ENCODE results near the gene PROS1.

The PROS1 gene

DNA sequence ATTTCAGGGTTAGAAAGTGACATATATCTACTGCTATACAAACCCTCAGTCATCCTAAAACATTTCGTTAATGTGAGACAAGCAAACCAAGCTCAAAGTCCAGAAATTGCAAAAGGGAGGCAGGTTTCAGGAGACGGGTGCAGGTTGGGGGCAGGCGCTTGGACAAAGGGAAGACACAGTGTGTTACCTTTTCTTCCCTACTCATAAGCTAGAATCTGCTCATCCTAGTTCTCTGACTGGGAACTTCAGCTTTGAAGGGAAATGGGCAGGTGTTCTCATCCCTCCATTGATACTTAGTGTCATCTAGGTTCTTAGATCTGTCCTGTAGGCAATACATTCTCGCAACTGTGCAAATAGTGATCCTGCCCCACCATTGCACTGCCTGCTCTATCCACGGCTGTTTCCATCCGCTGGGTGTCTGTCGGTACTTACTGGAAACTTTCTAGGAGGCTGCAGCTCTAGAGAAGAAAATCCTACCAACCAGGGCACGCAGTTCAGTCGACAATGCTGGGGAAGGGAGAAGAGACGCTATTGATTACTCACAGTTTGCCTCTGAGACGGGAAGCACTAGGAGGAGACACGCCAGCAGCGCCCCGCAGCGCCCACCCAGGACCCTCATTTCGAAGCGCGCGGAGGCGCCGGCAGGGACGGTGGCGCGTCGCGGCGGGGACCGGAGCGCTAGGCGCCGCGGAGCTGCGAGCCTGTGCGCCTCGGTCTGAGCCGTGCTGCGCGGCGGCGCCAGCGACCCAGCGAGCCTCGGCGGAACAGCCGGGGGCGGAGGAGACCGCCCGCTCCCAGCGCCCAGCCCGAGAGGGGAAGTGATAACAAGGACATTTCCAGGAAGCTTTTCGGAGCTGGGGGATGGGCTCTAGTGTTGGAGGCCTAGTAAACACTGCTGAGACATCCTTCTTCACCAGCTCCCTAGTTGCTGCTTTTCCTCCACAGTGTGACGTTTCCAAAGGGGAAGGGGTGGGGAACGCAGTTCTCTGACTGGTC is at the start of gene PROS1:
TSS of gene PROS1 (minus strand) at position 766 of the 996 bp plus-strand sequence. CDS start at position 619, 147 bp downstream.
- DNase-seq, result peak; percentile 47

DNA sequence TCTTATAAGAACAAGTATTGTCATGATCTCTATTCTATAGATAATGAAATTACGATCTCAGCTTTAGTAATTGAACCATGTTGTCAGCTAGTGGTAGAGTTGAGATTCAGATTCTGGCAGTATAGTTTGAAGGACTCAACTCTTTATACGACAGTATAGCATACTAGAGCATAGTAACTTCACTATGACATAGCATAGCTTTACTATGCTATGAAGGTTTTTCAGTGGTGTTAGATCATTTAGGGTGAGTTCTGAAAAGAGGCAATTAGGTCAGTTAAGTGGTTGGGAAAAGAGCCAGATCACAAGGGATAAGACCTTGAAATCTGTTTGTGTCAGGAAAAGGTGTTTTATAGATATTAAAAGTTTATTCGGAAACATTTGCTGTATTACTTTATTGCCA is 46.6 kb upstream of the PROS1 start:
- DNase-seq, result no peak

DNA sequence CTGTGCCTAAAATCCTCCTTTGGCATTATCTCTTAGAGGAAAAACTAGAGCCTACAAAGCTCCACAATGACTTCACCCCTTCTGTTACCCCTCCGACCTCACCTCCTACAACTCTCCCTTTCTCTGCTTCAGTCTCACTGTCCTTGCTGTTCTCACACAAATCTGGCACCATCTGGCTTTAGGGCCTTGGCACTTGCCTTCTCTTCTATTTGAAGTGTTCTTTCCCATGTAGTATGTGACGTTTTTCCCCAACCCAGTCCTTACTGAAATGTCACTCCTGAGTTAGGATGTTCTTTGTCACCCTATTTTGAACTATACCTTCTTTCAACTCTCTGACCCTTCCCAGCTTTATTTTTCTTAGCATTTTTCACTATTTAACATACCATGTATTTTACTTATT is 46.0 kb upstream of the PROS1 start:
- DNase-seq, result no peak

DNA sequence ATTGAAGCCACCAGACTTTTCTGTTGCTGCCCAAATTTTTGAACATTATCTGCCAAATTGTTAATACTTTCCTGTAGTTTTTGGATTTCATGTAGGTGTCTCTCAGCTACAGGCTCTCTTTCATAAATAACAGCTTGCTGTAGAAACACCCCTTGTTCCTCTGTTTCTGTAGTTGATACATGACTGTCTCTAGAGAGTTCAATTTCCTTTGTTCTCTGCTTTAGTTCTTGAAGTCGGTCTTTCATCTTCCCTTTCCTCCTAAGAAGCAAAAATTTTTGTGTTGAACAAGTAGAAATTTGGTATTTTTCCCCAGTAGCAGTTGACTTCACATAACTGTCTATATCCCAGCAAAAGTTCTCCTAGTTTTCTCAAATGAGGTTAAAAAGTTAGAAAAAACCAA is 41.3 kb upstream of the PROS1 start:
- no peak for DNase-seq

DNA sequence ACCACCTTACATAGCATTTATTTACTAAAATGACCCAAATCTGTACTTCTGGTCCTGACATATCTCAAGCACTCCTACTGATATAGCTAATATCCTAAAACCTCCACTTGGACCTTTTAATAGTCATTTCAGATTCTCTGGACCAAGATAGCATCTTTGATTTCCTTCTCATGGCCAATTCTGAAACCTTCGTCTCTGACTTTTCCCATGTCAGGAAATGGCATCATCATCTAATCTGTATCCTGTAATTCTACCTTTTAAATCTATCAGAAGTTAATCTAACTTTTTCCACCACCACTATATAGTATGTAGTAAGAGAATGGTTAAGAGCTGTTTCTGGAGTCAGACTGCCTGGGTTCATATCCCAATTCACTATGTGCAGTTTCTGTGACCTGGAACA is 38.5 kb upstream of the PROS1 start:
- DNase-seq, result no peak

DNA sequence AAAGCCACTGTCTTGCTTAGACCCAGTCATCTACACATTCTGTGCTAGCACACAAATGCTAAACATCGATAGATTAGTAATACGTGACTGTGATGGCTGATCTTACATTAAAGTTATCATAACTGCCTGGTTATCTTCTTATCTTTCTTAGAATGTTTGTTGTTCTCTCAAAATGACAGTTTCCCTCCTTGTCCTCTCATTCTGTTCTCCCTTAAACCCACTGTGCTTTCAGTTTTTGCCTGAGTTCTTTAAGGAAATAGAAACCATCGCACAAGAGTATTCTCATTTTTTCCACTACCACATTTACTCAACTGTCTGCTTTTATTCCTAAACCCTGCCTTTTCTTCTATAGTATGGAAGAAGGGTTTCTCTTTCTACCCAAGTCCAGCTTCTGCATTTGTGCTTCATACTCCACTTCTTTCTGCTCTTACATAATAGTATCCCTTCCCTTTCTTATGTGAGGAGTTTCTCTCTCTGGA is 37.6 kb upstream of the PROS1 start:
- DNase-seq, result no peak

DNA sequence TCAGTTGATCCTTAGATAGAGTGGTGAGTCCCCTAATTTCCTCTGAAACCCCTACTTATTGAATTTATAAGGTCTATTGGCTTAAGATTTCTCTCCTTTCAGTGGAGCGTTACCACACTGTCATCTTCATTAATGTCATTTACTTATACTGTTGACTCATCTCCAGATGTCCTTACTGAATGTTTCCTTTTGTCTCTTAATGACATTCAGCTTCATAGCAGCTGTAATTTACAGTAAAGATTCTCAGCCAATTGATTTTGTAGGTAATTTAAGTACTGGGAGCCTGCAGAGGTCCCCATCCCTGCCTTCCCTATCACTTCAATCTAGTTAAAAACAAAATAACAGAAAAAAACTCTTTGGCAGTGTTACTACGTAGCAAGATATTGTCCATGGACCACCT is 35.9 kb upstream of the PROS1 start:
- no peak for DNase-seq

DNA sequence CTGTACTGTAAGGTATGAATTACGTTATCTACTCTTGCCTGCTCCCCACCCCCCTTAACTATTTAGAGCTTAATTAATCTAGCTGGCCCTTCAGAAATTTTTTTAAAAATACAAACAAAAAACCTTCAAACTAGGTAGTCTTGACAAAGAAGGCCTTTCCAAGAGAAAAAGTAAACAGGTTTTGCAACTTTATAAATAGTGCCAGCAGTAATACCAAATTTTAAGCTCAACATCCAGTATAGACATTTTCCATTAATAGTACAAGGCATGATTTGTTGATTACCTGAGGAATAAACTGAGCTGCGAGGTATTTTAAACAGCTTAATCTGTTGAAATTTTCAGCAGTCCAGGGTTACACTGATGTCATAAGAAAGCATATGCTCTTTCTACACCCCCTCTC is 34.6 kb upstream of the PROS1 start:
- no peak for DNase-seq

DNA sequence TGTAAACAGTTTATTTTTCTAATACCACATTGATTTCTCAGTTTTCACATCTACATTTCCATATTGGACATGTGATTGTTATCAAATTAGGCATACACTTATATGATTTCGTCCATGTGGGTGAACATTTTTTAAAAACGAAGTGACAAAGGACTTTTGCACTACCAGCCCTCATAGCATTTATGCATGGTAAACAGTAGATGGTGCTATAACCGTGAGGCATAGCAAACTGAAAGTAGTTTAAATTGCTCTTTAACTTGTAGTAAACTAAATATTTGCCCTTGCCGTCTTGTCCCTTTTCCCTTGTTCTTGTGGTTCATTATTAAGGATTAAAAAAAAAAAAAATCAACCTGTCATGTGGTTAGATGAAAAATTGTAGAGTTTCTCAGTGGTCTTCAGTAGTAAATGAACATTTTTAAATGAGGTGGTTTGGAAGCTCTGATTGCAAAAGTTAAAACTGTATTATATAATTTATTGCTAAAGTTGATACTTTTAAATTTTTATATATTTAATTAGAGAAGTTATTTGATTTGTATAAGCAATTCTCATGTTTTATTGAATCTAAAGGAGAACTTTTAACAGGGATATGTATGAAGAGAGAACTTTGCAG is 30.7 kb upstream of the PROS1 start:
- DNase-seq, result peak; percentile 60

DNA sequence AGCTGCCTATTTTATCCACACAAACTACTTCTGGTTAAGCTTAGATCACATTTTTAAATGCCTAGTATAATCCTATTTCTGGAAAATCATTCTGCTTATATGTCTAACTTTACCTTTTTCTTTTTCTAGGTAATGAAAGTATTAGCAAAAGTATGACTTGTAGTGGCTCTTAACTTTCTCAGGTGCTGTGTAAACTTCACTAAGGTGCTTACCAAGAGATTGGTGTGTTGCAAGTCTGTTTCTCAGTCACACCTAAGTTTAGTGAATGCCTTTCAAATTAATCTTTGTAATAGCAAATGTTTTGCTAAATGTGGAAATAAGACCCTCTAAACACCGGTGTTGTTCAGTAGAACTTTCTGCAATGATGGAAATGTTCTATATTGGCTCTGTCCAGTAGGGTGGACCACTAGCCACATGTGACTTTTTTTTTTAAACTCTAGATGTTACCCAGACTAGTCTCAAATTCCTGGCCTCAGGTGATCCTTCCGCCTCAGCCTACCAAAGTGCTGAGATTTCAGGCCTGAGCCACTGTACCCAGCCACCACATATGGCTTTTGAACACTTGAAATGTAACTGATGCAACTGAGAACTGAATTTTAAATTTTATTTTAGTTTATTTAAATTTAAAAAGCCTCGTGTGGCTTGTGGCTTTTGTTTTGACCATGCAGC is 28.3 kb upstream of the PROS1 start:
- DNase-seq, result no peak

DNA sequence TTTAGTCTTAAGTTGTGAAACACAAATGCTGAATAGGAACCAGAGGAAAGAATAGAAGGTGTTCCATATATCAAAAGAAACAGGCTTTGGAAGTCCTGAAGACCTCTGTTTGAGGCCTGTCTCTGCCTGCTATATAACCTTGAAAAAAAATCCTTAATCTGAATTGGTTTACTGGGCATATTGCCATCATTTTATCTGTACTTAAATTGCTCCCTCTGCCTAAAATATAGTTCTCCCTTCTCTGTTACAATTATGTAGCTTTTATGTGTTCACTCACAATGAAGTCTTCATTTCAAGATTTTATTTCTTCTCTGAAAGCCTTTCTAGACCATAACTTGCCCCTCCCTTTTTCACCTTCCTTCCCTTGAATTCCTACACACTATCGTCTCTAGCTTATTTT is 27.5 kb upstream of the PROS1 start:
- DNase-seq, result no peak

DNA sequence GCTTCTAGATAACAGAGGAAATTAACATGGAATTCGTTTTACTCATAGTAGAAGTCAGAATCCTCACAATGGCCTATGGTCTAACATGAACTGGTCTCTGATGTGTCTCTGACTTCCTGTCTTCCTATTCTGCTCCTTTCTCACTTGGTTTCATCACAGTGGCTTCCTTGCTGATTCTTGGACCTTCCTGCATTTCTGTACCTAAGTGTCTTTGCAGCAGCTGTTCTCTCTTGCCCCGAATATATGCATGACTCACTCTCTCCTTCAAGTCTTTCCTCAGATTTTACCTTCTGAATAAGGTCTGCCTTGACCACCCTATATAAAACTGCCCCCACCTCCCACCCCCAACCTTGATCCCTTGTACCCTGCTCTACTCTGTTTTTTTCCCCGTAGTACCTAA is 20.4 kb upstream of the PROS1 start:
- no peak for DNase-seq

DNA sequence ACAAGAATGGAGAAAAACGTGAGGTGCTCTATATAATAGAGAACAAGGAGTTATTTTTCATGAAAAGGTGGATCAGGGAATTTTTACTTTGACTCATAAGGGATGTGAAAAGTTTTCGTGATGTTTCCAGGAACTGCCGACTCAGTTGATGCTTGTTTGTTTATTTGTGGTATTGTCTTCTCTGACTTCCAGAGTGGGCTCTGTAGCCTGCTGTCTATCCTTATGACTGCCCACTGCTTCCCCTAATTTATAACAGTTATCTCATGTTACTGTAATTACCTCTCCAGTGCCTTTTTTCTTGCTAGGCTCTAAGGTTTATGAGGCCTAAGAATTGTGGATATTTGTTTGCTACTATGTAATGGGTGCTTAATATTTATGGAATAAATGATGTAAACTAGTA is 18.5 kb upstream of the PROS1 start:
- no peak for DNase-seq

DNA sequence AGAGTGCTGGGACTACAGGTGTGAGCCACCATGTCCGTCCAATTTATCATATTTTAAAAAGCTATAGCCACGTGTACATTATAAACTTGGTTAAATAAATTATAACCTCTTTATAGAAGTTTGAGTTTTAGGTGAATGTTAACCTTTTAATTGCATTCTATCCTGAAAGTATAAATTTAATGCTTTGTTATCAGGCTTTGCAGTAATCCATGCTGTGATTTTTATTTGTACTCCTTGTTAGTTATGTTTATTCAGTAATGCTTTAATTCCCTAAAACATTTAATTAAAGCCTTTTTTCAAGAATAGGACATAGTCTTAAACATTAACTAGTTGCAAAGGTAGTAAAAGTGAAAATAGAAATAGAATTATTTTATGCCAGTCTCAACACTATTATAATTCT is 17.9 kb upstream of the PROS1 start:
- no peak for DNase-seq

DNA sequence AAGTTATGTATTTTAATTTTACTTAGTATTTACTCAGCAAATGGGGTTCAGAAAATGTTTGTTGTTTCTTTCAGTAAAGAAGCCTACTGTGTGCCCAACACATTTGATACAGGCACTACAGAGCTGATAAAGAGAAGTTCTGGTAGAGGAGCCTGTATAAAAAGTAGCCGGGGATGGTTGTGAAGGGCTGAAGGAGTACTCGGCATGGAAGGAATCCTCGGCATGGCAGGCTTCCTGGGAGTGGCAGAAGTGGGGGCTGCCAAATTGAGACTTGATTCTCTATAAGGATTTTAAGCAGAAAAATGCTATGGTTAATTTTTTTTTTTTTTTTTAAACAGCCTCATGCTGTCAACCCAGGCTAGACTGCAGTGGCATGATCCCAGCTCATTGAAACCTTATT is 15.5 kb upstream of the PROS1 start:
- no peak for DNase-seq

DNA sequence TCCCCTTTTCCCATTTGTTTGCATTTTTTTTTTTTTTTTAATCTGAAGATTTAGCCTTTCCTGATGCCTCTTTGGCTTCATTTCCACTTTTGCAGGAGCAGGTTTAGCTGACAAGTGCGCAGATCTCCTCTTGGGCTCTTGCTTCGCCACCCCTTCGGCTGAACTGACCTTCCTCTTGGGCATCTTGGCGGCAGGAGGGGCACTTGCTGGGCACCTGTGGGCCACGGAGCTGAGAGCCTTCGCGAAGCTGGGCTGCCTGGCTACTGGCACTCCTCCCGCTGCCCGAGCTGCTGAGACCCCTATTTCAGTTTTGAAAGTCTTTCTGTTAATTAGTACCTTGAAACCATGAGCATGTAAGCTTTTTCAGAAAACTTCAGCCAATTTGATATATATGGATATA is 15.1 kb upstream of the PROS1 start:
- no peak for DNase-seq

DNA sequence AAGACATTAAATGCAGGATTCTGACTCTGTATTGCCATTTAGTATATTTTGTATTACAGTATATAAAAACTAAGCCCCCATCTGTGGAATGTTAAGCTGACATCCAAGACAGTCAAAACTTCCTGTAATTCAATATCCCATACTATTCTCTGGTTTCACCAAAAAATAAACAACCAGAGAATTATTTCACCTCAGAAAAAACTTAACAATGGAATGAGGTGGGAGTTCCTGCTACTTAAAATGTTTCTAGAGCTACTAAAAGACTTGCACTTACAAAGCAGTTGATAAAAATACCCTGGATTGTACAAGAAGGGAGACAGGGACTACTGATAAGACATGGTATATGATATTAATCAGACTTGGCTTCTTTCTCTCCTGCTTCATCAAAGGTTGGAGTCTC is 14.6 kb upstream of the PROS1 start:
- no peak for DNase-seq

DNA sequence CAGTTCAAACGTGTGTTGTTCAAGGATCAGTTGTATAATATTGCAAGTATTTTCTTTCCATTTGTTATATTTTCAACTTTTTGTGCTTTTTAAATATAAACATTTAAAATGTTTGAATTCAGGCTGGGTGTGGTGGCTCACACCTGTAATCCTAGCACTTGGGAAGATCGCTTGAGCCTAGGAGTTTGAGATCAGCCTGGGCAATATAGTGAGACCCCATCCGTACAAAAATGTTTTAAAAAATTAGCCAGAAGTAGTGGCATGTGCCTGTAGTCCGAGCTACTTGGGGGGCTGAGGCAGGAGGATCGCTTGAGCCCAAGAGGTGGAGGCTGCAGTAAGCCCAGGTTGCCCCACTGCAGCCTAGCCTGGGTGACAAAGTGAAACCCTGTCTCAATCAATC is 10.9 kb upstream of the PROS1 start:
- no peak for DNase-seq

DNA sequence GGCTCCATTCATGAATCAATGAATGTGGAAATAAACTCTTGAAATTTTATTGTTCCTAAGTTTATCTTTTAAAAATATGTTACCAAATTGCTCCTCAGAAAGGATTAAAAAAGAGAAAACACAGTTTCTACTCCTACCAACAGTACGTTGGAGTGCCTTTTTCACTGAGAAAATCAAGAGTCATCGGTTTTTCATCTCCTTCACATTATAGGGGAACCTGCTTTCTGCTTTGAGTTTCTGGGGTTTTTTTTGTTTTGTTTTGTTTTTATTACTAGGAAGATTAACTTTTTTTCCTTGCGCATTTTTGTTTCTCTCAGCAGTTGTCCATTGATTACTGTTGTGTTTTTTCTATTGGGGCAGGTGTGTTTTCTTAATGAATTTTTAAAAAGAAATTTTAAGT is 9.7 kb upstream of the PROS1 start:
- DNase-seq, result no peak

DNA sequence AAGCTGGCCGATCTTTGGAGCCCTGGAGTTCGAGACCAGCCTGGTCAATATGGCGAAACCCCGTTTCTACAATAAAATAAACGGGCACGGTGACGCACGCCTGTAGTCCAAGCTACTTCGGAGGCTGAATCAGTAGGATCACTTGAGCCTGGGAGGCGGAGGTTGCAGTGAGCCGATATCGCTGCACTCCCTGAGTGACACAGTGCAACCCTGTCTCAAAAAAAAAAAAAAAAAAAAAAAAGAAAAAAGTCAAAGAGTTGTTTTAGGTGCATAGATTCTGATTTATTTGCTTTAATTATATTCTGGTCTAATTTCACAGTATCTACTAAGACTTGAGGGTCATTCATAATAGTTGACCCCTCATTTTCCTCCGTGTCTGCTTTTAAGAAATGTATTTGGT is 8.0 kb upstream of the PROS1 start:
- DNase-seq, result no peak

DNA sequence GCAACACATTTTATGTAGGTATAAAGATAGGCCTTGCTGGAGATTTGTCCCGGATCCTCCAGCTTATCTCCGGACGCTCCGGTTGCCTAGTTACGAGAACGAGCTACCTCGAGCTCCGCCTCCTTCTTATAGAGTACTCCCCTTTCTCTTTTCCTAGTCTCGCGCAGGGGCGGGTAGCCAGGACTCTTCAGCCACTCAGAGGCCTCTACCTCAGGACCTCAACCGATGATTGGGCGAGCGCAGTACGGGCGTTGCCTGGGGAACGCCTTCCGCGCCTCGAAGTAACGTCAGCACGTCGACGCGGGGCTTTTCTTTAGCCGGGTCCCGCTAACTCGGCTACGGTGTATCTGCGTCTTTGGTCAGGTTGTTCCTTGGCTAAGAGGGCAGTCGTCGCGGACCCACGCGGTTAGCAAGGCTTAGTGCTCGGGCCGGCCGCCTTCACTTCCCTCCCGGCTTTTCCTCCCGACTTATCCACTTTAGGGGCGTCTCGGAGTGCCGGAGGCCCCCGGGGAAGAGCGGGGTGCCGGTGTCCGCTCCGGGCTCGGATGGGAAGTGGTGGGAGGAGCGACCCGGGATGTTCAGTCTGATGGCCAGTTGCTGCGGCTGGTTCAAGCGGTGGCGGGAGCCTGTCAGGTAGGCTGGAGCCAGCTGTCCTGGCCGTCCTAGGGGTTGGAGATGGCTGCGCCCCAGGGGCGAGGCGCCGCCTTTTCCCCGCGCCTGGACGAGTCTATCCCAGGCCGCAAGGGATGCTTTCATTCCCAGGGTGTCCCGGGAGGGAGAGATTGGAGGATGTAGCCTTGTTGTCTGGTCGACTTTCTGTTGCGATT is 6.4 kb upstream of the PROS1 start, which contains the start of gene ARL13B:
TSS of gene ARL13B (plus strand) at position 306 of the 827 bp plus-strand sequence. CDS start at position 575, 269 bp downstream.
- DNase-seq, result peak; percentile 98

DNA sequence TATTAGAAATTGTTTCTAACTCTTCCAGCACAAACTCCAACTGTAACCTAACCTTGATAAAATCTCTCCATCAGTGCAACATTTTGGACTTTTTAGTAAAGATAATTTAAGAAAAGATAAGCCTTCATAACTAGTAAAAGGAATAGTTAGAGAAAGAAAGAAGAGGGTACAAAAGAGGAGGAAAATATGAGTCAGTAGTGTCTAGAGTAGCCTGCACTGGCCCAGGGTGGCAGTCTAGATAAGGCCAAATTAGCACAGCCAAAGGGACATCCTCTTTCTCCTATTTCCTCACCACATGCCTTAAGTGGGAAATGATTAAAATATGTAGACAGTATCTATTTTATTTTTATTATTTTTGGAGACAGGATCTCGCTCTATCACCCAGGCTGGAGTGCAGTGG is 3.7 kb downstream of the PROS1 start:
- DNase-seq, result no peak

DNA sequence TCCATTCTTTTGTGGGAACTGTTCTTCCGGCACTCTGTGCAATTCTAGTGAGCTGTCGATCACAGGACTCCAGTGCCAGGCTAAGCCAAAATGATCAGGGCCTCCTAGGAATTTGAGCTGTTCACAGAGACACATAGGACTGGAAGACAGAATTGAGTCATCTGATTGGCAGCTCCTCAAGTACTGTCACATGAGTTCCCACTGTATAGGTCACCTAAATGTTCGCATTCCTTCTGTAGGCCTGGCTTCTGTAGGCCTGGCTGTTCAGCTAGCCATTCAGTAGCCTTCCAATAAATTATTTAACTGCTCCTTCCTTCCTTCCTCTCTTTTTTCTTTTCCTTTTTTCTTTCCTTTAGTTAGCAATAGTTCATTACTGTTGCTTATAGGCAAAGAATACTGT is 4.3 kb downstream of the PROS1 start:
- DNase-seq, result no peak

Data from RPMI8226 (cell line).